NOMO-1 (cell line): ENCODE measurements around the gene APOL5.
"Not testable (repeated sequence)": the region's sequence is repeated elsewhere in the genome, so short reads cannot be mapped to it uniquely, and the experiment has no call there.

Experiments used
- DNase-seq, 2 experiments: peaks; one replicate each; lab custom pipeline; 2025; ENCODE audit not compliant: unreplicated experiment in 2 of 2; lab: John Stamatoyannopoulos, UW

The APOL5 gene

GRCh38 chr22:35717572-35717971 lies at the start of gene APOL5:
APOL5 (plus strand) TSS chr22:35717872; CDS start chr22:35717872, 0 bp downstream.
- DNase-seq = no peak

- no peak for DNase-seq
These were observed 43.3 kb upstream of the APOL5 start for GRCh38 chr22:35674335-35674734.

GRCh38 chr22:35676065-35676464 lies 41.6 kb upstream of the APOL5 start:
- peak in 1 of 2 experiments; percentile 30 for DNase-seq

- DNase-seq = no peak
These were observed 40.0 kb upstream of the APOL5 start for GRCh38 chr22:35677460-35678187.

GRCh38 chr22:35678836-35679235 lies 38.8 kb upstream of the APOL5 start:
- no peak for DNase-seq

- not testable (repeated sequence) for DNase-seq
These were observed 38.2 kb upstream of the APOL5 start for GRCh38 chr22:35679492-35679891.

GRCh38 chr22:35681454-35682052 lies 36.1 kb upstream of the APOL5 start:
- DNase-seq = no peak

GRCh38 chr22:35683560-35683959 lies 34.1 kb upstream of the APOL5 start:
- DNase-seq = no peak

GRCh38 chr22:35684270-35684700 lies 33.4 kb upstream of the APOL5 start:
- DNase-seq = no peak

- no peak for DNase-seq
These were observed 32.9 kb upstream of the APOL5 start for GRCh38 chr22:35684732-35685131.

- no peak for DNase-seq
These were observed 31.9 kb upstream of the APOL5 start for GRCh38 chr22:35685731-35686130.

GRCh38 chr22:35686298-35686697 lies 31.4 kb upstream of the APOL5 start:
- no peak for DNase-seq

GRCh38 chr22:35687461-35687860 lies 30.2 kb upstream of the APOL5 start:
- no peak for DNase-seq

- no peak for DNase-seq
These were observed 28.6 kb upstream of the APOL5 start for GRCh38 chr22:35688913-35689675.

- DNase-seq = no peak
These were observed 27.7 kb upstream of the APOL5 start for GRCh38 chr22:35690001-35690400.

- DNase-seq = no peak
These were observed 22.5 kb upstream of the APOL5 start for GRCh38 chr22:35695202-35695601.

- peak in 1 of 2 experiments; percentile 40 for DNase-seq
These were observed 20.5 kb upstream of the APOL5 start for GRCh38 chr22:35697142-35697541.

GRCh38 chr22:35699852-35700251 lies 17.8 kb upstream of the APOL5 start:
- not testable (repeated sequence) for DNase-seq

- no peak for DNase-seq
These were observed 13.6 kb upstream of the APOL5 start for GRCh38 chr22:35703861-35704584.

GRCh38 chr22:35705141-35705540 lies 12.5 kb upstream of the APOL5 start:
- DNase-seq = no peak

- DNase-seq = no peak
These were observed 9.2 kb upstream of the APOL5 start for GRCh38 chr22:35708453-35708852.
